Sigmoid colon (tissue), 4 donors: ENCODE results near the gene NOXRED1.

Experiments
- EP300 ChIP-seq, 4 donors: sonication (generic); formaldehyde crosslinking; IDR thresholded peaks; one replicate each; pipeline ENCODE4 v1.6.1; 2017; ENCODE audit warnings: antibody characterized with exemption in 4 of 4
- POLR2A ChIP-seq, 2 donors: fragments of 450-650 bp; IDR thresholded peaks; one replicate each; pipeline ENCODE4 v1.6.1; 2016; ENCODE audit warnings: antibody characterized with exemption in 2 of 2, mild to moderate bottlenecking in 2 of 2, moderate library complexity in 2 of 2
- POLR2AphosphoS5 ChIP-seq, 4 donors: sonication (generic); formaldehyde crosslinking; IDR thresholded peaks; one replicate each; pipeline ENCODE4 v1.6.1; 2017; ENCODE audit warnings: antibody characterized with exemption in 4 of 4
- TF ChIP-seq, protein P1 (sequence below), 4 experiments: fragments of 450-650 bp in 3 of 4; fragments of 200-600 bp in 1 of 4; IDR thresholded peaks; one replicate each; pipeline ENCODE4 v1.5.1; 2016 to 2019; ENCODE audit warnings: antibody characterized with exemption in 4 of 4, mild to moderate bottlenecking in 3 of 4, moderate library complexity in 2 of 4

- TF ChIP-seq POLR2A (IDR thresholded peaks at IDR 0.05) (peak; percentile 52 to 71), EP300 (IDR thresholded peaks at IDR 0.05) (no peak), POLR2AphosphoS5 (IDR thresholded peaks at IDR 0.05) (peak; percentile 76 to 91 (median 89))
- TF ChIP-seq, protein P1, sequence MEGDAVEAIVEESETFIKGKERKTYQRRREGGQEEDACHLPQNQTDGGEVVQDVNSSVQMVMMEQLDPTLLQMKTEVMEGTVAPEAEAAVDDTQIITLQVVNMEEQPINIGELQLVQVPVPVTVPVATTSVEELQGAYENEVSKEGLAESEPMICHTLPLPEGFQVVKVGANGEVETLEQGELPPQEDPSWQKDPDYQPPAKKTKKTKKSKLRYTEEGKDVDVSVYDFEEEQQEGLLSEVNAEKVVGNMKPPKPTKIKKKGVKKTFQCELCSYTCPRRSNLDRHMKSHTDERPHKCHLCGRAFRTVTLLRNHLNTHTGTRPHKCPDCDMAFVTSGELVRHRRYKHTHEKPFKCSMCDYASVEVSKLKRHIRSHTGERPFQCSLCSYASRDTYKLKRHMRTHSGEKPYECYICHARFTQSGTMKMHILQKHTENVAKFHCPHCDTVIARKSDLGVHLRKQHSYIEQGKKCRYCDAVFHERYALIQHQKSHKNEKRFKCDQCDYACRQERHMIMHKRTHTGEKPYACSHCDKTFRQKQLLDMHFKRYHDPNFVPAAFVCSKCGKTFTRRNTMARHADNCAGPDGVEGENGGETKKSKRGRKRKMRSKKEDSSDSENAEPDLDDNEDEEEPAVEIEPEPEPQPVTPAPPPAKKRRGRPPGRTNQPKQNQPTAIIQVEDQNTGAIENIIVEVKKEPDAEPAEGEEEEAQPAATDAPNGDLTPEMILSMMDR (IDR thresholded peaks at IDR 0.05): no peak
Measured at GRCh38 chr14:77457522-77458248, 34.4 kb upstream of the NOXRED1 start, which contains the start of the genes AHSA1 and VIPAS39.
